GM12891 (cell line): ENCODE data around the gene DLGAP1.

ENCODE experiments used
- PAX5 ChIP-seq: IDR thresholded peaks from 2 replicates; pipeline ENCODE4 v1.6.1; 2011; ENCODE audit warnings: low read length, moderate library complexity, mild to moderate bottlenecking; ENCODE audit not compliant: insufficient read depth, severe bottlenecking
- POLR2A ChIP-seq: IDR thresholded peaks from 2 replicates; pipeline ENCODE4 v1.6.1; 2011; ENCODE audit warnings: low read depth, low read length, control low read depth
- POLR2AphosphoS5 ChIP-seq: IDR thresholded peaks from 2 replicates; pipeline ENCODE4 v1.6.1; 2011; ENCODE audit warnings: low read depth, low read length, control low read depth
- POU2F2 ChIP-seq: IDR thresholded peaks from 2 replicates; pipeline ENCODE4 v1.6.1; 2011; ENCODE audit warnings: low read depth, mild to moderate bottlenecking, control low read depth, low read length, moderate library complexity
- SPI1 ChIP-seq: IDR thresholded peaks from 2 replicates; pipeline ENCODE4 v1.6.1; 2011; ENCODE audit warnings: low read depth, low read length, control low read depth
- TAF1 ChIP-seq: IDR thresholded peaks from 2 replicates; pipeline ENCODE4 v1.6.1; 2011; ENCODE audit warnings: low read depth, low read length, control low read depth

DNA sequence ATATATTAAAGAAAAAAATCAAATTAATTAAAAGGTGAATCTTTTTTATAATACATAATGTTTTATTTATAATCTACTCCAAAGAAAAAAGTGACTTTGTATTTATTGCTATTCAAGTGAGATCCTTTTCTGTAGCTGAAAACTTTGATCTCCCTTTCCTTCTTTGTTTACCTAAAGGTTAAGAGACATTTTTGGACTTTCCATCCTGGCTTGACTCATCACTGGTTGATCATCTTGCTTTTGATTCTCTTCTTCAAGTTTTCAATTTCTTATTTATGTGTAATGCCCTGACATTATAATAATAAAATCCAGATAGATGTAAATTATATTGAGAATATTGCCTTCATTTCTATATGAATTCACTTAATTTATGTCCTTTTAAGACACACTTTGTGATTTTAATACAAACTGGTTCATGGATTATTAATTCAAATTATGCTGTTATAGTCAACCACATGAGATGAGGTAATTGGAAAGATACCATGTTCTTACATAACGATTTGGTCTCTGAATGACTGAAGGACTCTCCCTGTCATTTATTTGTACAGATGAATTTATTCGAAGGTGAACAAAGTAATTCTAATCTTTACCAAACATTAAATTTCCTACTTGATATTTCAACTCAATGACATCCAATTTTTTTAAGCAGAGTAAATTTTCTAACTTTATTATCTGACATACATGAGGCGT lies 820.7 kb downstream of the DLGAP1 start:
- TF ChIP-seq POLR2AphosphoS5 = no peak
- no peak for TF ChIP-seq TAF1
- no peak for TF ChIP-seq POLR2A
- no peak for TF ChIP-seq SPI1
- no peak for TF ChIP-seq POU2F2
- TF ChIP-seq PAX5 = no peak
